PC-3 (cell line): ENCODE results near the gene TVP23C. TPM values are rescaled to one million over a fixed set of nuclear protein-coding genes. Genes with fewer than 3 reads are reported as not detected.

ENCODE experiments used
- ATAC-seq: fragments of 200-7000 bp; cut with Tn5 transposase; 2 replicates; pipeline ENCODE4 v1.9.1; 2020; ENCODE audit warnings: mild to moderate bottlenecking, moderate library complexity
- BruUV-seq: library from RNA; stranded (reverse); fragments of 400-500 nt; replicated peaks from 2 replicates; lab custom pipeline; 2021; lab: Mats Ljungman, UMichigan
- CTCF ChIA-PET: fragments of 300-600 bp; sonication (Branson Sonifier 250); formaldehyde crosslinking; loops from one replicate; lab custom pipeline; 2022; ENCODE audit warnings: antibody characterized with exemption; lab: Charles Lee
- POLR2A ChIA-PET: fragments of 300-600 bp; sonication (Branson Sonifier 250); formaldehyde crosslinking; loops from one replicate; lab custom pipeline; 2022; ENCODE audit warnings: antibody characterized with exemption; ENCODE audit not compliant: unreplicated experiment; lab: Charles Lee
- DNase-seq: peaks from one replicate; pipeline ENCODE4 v3.0.0-alpha.2; 2015
- H2AFZ ChIP-seq: fragments of 300-600 bp; sonication (generic); 2 replicates; pipeline ENCODE4 v1.6.0; 2016; ENCODE audit warnings: antibody characterized with exemption, low read length
- H3F3A ChIP-seq: fragments of 300-600 bp; sonication (generic); one replicate; pipeline ENCODE4 v1.6.0; 2017; ENCODE audit warnings: antibody characterized with exemption, low read length, control low read depth, mild to moderate bottlenecking; ENCODE audit not compliant: unreplicated experiment
- H3K27ac ChIP-seq: fragments of 300-600 bp; sonication (generic); 2 replicates; pipeline ENCODE4 v1.5.1; 2016; ENCODE audit warnings: mild to moderate bottlenecking, low read length
- H3K27me3 ChIP-seq: fragments of 300-600 bp; sonication (generic); 2 replicates; pipeline ENCODE4 v1.6.1; 2016; ENCODE audit warnings: low read length, mixed read lengths
- H3K36me3 ChIP-seq: fragments of 300-600 bp; sonication (generic); 2 replicates; pipeline ENCODE4 v1.6.1; 2016; ENCODE audit warnings: low read depth, mixed run types, low read length, mixed read lengths
- H3K4me1 ChIP-seq: fragments of 300-600 bp; sonication (generic); 2 replicates; pipeline ENCODE4 v1.5.1; 2016; ENCODE audit warnings: low read length; ENCODE audit not compliant: insufficient read depth
- H3K4me2 ChIP-seq: fragments of 300-600 bp; sonication (generic); 2 replicates; pipeline ENCODE4 v1.6.0; 2016; ENCODE audit warnings: low read length
- H3K4me3 ChIP-seq: fragments of 300-600 bp; sonication (generic); 2 replicates; pipeline ENCODE4 v1.5.1; 2016; ENCODE audit warnings: mild to moderate bottlenecking, low read length, mixed read lengths
- H3K79me2 ChIP-seq: fragments of 300-600 bp; sonication (generic); 2 replicates; pipeline ENCODE4 v1.6.1; 2017; ENCODE audit warnings: low read length, mixed read lengths
- H3K9ac ChIP-seq: fragments of 300-600 bp; sonication (generic); 2 replicates; pipeline ENCODE4 v1.6.0; 2016; ENCODE audit warnings: mild to moderate bottlenecking, low read length
- H3K9me2 ChIP-seq: fragments of 300-600 bp; sonication (generic); replicated peaks from 2 replicates; pipeline ENCODE4 v1.6.1; 2016; ENCODE audit warnings: mixed run types, low read length, mixed read lengths
- H3K9me3 ChIP-seq: fragments of 300-600 bp; sonication (generic); 2 replicates; pipeline ENCODE4 v1.6.1; 2016; ENCODE audit warnings: low read length, mixed read lengths
- H4K20me1 ChIP-seq: fragments of 300-600 bp; sonication (generic); 2 replicates; pipeline ENCODE4 v1.6.1; 2016; ENCODE audit warnings: low read length, mixed read lengths
- CTCF ChIP-seq: fragments of 300-600 bp; sonication (generic); conservative IDR thresholded peaks from 2 replicates; pipeline ENCODE4 v1.5.1; 2017; ENCODE audit warnings: antibody characterized with exemption, low read depth, mild to moderate bottlenecking, low read length
- EZH2 ChIP-seq: fragments of 300-600 bp; sonication (generic); IDR thresholded peaks from one replicate; pipeline ENCODE4 v1.6.1; 2017; ENCODE audit warnings: antibody characterized with exemption, mild to moderate bottlenecking, low read length; ENCODE audit not compliant: unreplicated experiment
- EZH2phosphoT487 ChIP-seq: fragments of 300-600 bp; sonication (generic); IDR thresholded peaks from 2 replicates; pipeline ENCODE4 v1.6.1; 2018; ENCODE audit warnings: mild to moderate bottlenecking, antibody characterized with exemption, low read length, borderline replicate concordance
- intact Hi-C: fragments of 100-400 bp; cut with micrococcal nuclease; formaldehyde crosslinking; loops from 2 replicates; pipeline ENCODE4 v1.9.0; 2023
- total RNA-seq: library from RNA; depleted of rRNA; stranded (reverse); fragments of >200 nt; gene quantifications from 2 replicates; pipeline ENCODE4 v1.2.3, GENCODE V29; 2014

The TVP23C gene
- total RNA-seq, 1 experiment from 2014 or later = 23.7 TPM

GRCh38 chr17:15501282-15501681, 62.0 kb downstream of the TVP23C start:
- POLR2A ChIA-PET = no interaction called here

GRCh38 chr17:15498107-15498506, 65.2 kb downstream of the TVP23C start:
- peak; percentile 41 for DNase-seq

More at GRCh38 chr17:15501282-15501681, 62.0 kb downstream of the TVP23C start:
- H3K9me2 ChIP-seq = no peaks in the 10 kb centered on the region
- H3K4me2 ChIP-seq = no peak overlapping the region
- no peak for ATAC-seq
- H3K9me3 ChIP-seq = no peaks in the 10 kb centered on the region
- H3K27ac ChIP-seq = no peak overlapping the region
- H2AFZ ChIP-seq = no peak overlapping the region
- no peak for DNase-seq
- no peaks in the 10 kb centered on the region for H4K20me1 ChIP-seq
- H3F3A ChIP-seq = no peaks in the 10 kb centered on the region
- no peak overlapping the region for H3K4me3 ChIP-seq
- H3K27me3 ChIP-seq = no peaks in the 10 kb centered on the region
- BruUV-seq = no TSS peak
- intact Hi-C loops = loop anchor here (5.0 kb wide), 2 partner anchors 104 to 124 kb away; no protein-coding TSS in a partner anchor
- peaks cover 5% of the 10 kb centered on the region; the same call in 1 of the 2 replicates for H3K36me3 ChIP-seq
- TF ChIP-seq CTCF (no peak), EZH2phosphoT487 (no peak), EZH2 (no peak)
- CTCF ChIA-PET = no interaction called here
- H3K79me2 ChIP-seq = no peaks in the 10 kb centered on the region
- no peak overlapping the region for H3K9ac ChIP-seq
- peaks cover 8% of the 10 kb centered on the region for H3K4me1 ChIP-seq

GRCh38 chr17:15496735-15497670, 66.3 kb downstream of the TVP23C start:
- DNase-seq (no peak), ATAC-seq (no peak)

More at GRCh38 chr17:15498107-15498506, 65.2 kb downstream of the TVP23C start:
- no peak for ATAC-seq
- Histone ChIP-seq H2AFZ (no peak overlapping the region), H3F3A (no peaks in the 10 kb centered on the region), H3K9me2 (no peaks in the 10 kb centered on the region), H3K36me3 (peaks cover 9% of the 10 kb centered on the region; the same call in 1 of the 2 replicates), H3K4me3 (no peak overlapping the region), H3K4me2 (no peak overlapping the region), H3K79me2 (no peaks in the 10 kb centered on the region), H3K9me3 (no peaks in the 10 kb centered on the region), H3K4me1 (peaks cover 8% of the 10 kb centered on the region), H3K27ac (no peak overlapping the region), H3K27me3 (no peaks in the 10 kb centered on the region), H3K9ac (no peak overlapping the region), H4K20me1 (no peaks in the 10 kb centered on the region)
- ChIA-PET CTCF (no interaction called here), POLR2A (no interaction called here)
- BruUV-seq = no TSS peak
- intact Hi-C loops = no loop called here
- no peak for TF ChIP-seq EZH2

More at GRCh38 chr17:15496735-15497670, 66.3 kb downstream of the TVP23C start:
- Histone ChIP-seq H3K4me2 (no peak overlapping the region), H3K4me3 (no peak overlapping the region), H3K4me1 (no peaks in the 10 kb centered on the region), H3F3A (no peaks in the 10 kb centered on the region), H3K9me3 (no peaks in the 10 kb centered on the region), H3K79me2 (no peaks in the 10 kb centered on the region), H4K20me1 (no peaks in the 10 kb centered on the region), H3K27ac (no peak overlapping the region), H2AFZ (no peak overlapping the region), H3K9me2 (no peaks in the 10 kb centered on the region), H3K36me3 (peaks cover 9% of the 10 kb centered on the region; the same call in 1 of the 2 replicates), H3K27me3 (no peaks in the 10 kb centered on the region), H3K9ac (no peak overlapping the region)
- BruUV-seq = no TSS peak
- ChIA-PET CTCF (no interaction called here), POLR2A (no interaction called here)
- intact Hi-C loops = no loop called here
- no peak for TF ChIP-seq EZH2
- no peak for TF ChIP-seq EZH2phosphoT487
- TF ChIP-seq CTCF = no peak
